GM19455 (cell line): ENCODE results near the gene GLRX5.

Experiments
- ATAC-seq: cut with Tn5 transposase; IDR thresholded peaks from one replicate; pipeline ENCODE4 v1.9.1; 2021; ENCODE audit not compliant: unreplicated experiment

Gene GLRX5

GRCh38 chr14:95531969-95532368, 2.9 kb upstream of the GLRX5 start:
- no peak for ATAC-seq

- ATAC-seq: no peak
These were observed 1.4 kb upstream of the GLRX5 start for GRCh38 chr14:95533391-95533821.

GRCh38 chr14:95533822-95534221, 1.0 kb upstream of the GLRX5 start:
- no peak for ATAC-seq

GRCh38 chr14:95535226-95536021, 574 bp downstream of the GLRX5 start:
- ATAC-seq: peak; percentile 1

GRCh38 chr14:95536036-95536593, 1.3 kb downstream of the GLRX5 start:
- ATAC-seq: no peak

GRCh38 chr14:95536671-95537070, 1.8 kb downstream of the GLRX5 start:
- ATAC-seq: no peak

GRCh38 chr14:95537298-95538089, 2.6 kb downstream of the GLRX5 start:
- ATAC-seq: no peak

- no peak for ATAC-seq
These were observed 4.1 kb downstream of the GLRX5 start for GRCh38 chr14:95538801-95539509.

- ATAC-seq: no peak
These were observed 5.5 kb downstream of the GLRX5 start for GRCh38 chr14:95540236-95540855.

GRCh38 chr14:95541346-95541745, 6.5 kb downstream of the GLRX5 start:
- ATAC-seq: no peak

- ATAC-seq: no peak
These were observed 7.4 kb downstream of the GLRX5 start for GRCh38 chr14:95541932-95542930.

GRCh38 chr14:95543021-95543420, 8.2 kb downstream of the GLRX5 start:
- no peak for ATAC-seq

- ATAC-seq: no peak
These were observed 9.7 kb downstream of the GLRX5 start for GRCh38 chr14:95544588-95544987.

GRCh38 chr14:95545515-95546168, 10.8 kb downstream of the GLRX5 start:
- no peak for ATAC-seq

GRCh38 chr14:95547272-95547625, 12.4 kb downstream of the GLRX5 start:
- ATAC-seq: no peak

- no peak for ATAC-seq
These were observed 12.9 kb downstream of the GLRX5 start for GRCh38 chr14:95547626-95548327.

GRCh38 chr14:95548328-95548929, 13.6 kb downstream of the GLRX5 start:
- no peak for ATAC-seq
